ENCODE results near the gene GLIPR1L1. TPM values are rescaled to one million over a fixed set of nuclear protein-coding genes. Genes with fewer than 3 reads are reported as not detected.
"Not testable (repeated sequence)": the region's sequence is repeated elsewhere in the genome, so short reads cannot be mapped to it uniquely, and the experiment has no call there.

The GLIPR1L1 gene
- total and polyA plus RNA-seq, 2 experiments from 2014 or later: not detected

DNA sequence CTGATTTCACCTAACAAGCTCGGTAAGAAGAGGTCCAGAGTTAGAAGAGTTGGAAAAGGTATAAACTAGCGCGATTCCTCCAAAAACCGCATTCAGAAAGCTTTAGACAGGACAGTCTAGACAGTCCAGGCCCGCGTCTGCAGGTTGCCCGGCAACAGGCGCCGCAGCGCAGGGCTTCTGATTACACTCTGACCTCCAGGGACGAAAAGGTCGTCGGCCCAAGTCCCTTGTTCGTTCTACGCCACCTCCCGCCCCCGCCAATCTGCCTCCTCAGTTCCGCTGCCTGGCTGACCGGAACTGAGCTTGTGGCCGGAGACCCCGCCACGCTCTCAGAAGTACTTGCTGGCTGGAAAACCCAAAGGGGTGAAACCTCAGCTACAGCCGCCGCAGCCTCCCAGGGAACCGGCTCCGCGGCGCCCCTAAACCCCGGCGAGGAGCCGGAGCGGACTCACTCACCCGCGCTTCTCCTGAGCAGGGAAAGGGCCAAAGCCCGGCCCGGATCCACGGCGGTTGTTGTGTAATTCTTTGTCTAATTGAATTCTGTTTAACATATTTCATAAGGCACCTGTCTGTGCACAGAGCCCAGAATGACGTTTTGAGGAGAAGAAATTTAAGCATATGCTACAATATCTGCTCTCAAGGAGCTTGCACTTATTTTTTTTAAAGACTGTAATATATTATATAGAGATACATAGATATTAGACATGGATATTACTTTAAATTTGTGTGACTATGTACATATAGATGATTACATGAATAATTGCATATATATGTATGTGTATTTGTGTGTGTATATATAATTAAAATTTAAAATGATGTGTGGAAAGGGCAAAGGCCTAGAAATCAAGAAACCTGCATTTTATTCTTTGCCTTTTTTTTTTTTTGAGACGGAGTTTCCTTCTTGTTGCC, 4.3 kb upstream of the GLIPR1L1 start, which contains the start of gene CAPS2:
Gene CAPS2 (minus strand): TSS at position 407 of the 909 bp plus-strand sequence. CDS start 3,826 bp downstream, outside the sequence.
- H3K27me3 ChIP-seq: no peaks in the 10 kb centered on the region
- H3K9me3 ChIP-seq (ENCODE audit: low read depth): no peaks in the 10 kb centered on the region
- DNase-seq (ENCODE audit: low read depth in 1 of 2, low spot score in 1 of 2): peak; percentile 89 to 90
- no peak for TF ChIP-seq CTCF (IDR thresholded peaks at IDR 0.05; ENCODE audit: low read depth, low read length)
- peak within 1 kb of the TSS; percentile 78 for H3K27ac ChIP-seq
- H3K4me1 ChIP-seq (ENCODE audit: low read depth): peaks cover 4% of the 10 kb centered on the region
- peak within 1 kb of the TSS; percentile 41 for H3K4me3 ChIP-seq
- H3K36me3 ChIP-seq: no peaks in the 10 kb centered on the region

- no peaks in the 10 kb centered on the region for H3K4me1 ChIP-seq (ENCODE audit: low read depth)
- H3K27ac ChIP-seq: no peak overlapping the region
- TF ChIP-seq CTCF (IDR thresholded peaks at IDR 0.05; ENCODE audit: low read depth, low read length): no peak
These were observed 3.4 kb downstream of the GLIPR1L1 start for GRCh38 chr12:75337905-75338304.

DNA sequence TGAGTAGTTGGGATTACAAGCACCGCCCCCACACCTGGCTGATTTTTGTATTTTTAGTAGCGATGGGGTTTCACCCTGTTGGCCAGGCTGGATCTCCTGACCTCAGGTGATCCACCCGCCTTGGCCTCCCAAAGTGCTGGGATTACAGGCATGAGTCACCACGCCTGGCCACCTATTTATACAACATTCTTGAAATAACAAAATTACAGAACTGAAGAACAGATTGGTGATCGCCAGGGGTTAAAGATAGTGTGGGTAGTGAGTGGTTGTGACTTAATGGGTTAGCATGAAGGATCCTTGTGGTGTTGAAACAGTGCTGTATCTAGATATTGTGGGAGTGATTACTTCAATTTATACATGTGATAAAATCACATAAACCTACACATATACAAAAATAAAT, 7.4 kb downstream of the GLIPR1L1 start:
- no peaks in the 10 kb centered on the region for H3K9me3 ChIP-seq (ENCODE audit: low read depth)
- H3K4me1 ChIP-seq (ENCODE audit: low read depth): no peaks in the 10 kb centered on the region
- H3K4me3 ChIP-seq: no peak overlapping the region
- H3K27ac ChIP-seq: no peak overlapping the region
- no peak for TF ChIP-seq CTCF (IDR thresholded peaks at IDR 0.05; ENCODE audit: low read depth, low read length)
- no peaks in the 10 kb centered on the region for H3K36me3 ChIP-seq
- H3K27me3 ChIP-seq: no peaks in the 10 kb centered on the region
- DNase-seq (ENCODE audit: low read depth in 1 of 2, low spot score in 1 of 2): no peak

More at GRCh38 chr12:75337905-75338304, 3.4 kb downstream of the GLIPR1L1 start:
- Histone ChIP-seq H3K9me3 (ENCODE audit: low read depth) (no peaks in the 10 kb centered on the region), H3K36me3 (no peaks in the 10 kb centered on the region), H3K27me3 (no peaks in the 10 kb centered on the region), H3K4me3 (no peak overlapping the region)
- DNase-seq (ENCODE audit: low read depth in 1 of 2, low spot score in 1 of 2): no peak

DNA sequence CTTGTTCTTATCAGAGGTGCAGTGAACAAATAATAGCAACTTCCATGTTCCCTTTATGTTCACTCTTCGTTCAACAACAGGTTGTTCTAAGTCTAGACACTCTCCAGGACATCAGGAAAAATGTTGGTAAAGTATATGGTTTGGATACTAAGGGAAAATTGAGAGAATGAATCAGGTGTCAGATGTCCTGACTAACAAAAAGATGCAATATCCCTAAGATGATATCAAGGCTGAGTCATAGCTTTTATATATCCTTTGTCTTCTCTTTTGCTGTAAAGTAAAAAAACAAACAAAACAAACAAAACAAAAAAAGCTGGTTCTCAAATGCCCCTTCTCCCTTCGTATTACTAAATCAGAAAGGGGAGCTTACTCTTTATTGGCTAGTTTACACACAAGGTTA, 11.1 kb downstream of the GLIPR1L1 start:
- Histone ChIP-seq H3K36me3 (no peaks in the 10 kb centered on the region), H3K4me1 (ENCODE audit: low read depth) (no peaks in the 10 kb centered on the region)

DNA sequence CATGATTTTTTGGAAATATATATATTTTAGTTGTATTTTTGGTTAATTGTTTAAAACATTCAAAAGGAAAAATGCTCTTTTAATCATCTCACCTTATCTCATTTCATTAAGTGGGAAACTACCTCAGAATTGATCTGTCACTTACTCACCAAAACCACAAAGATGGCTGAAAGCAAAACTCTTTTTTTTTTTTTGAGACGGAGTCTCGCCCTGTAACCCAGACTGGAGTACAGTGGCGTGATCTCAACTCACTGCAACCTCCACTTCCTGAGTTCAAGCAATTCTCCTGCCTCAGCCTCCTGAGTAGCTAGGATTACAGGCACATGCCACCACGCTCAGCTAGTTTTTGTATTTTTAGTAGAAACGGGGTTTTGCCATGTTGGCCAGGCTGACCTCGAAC, 11.7 kb downstream of the GLIPR1L1 start:
- H3K4me3 ChIP-seq; H3K27ac ChIP-seq; H3K27me3 ChIP-seq; H3K36me3 ChIP-seq; H3K4me1 ChIP-seq (ENCODE audit: low read depth); H3K9me3 ChIP-seq (ENCODE audit: low read depth); DNase-seq (ENCODE audit: low read depth in 1 of 2, low spot score in 1 of 2): not testable (repeated sequence)

More for the DNA sequence above, 11.1 kb downstream of the GLIPR1L1 start:
- no peak for DNase-seq (ENCODE audit: low read depth in 1 of 2, low spot score in 1 of 2)
- H3K27ac ChIP-seq: no peak overlapping the region
- TF ChIP-seq CTCF (IDR thresholded peaks at IDR 0.05; ENCODE audit: low read depth, low read length): no peak
- H3K4me3 ChIP-seq: no peak overlapping the region
- H3K27me3 ChIP-seq: no peaks in the 10 kb centered on the region
- H3K9me3 ChIP-seq (ENCODE audit: low read depth): no peaks in the 10 kb centered on the region

DNA sequence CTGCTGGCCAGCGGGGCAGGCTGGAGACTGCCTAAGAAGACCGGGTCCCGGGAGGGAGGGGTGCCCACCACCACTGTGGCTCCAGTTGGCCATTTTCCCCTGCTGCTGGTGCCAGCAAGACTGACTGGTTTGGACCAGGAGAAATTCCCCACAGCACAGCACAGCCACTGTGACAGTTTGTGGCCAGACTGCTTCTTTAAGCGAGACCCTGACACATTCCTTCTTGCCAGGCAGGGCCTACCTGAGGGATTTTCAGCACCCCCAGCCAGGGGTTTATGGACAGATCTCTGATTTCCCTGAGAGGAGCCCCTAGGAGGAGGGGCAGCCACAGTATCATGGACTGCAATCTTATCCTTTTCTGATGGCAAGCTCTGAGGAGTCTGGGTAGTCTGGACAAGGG, 15.5 kb downstream of the GLIPR1L1 start:
- no peaks in the 10 kb centered on the region for H3K4me1 ChIP-seq (ENCODE audit: low read depth)
- no peak for TF ChIP-seq CTCF (IDR thresholded peaks at IDR 0.05; ENCODE audit: low read depth, low read length)
- H3K36me3 ChIP-seq: no peaks in the 10 kb centered on the region
- H3K4me3 ChIP-seq: no peak overlapping the region
- H3K27me3 ChIP-seq: no peaks in the 10 kb centered on the region
- no peaks in the 10 kb centered on the region for H3K9me3 ChIP-seq (ENCODE audit: low read depth)
- DNase-seq (ENCODE audit: low read depth in 1 of 2, low spot score in 1 of 2): no peak
- H3K27ac ChIP-seq: no peak overlapping the region

All from cardiac muscle cell (in vitro differentiated cells and primary cell).